Esophagus muscularis mucosa (tissue), 4 donors: ENCODE results near the gene TMEM121. TPM values are rescaled to one million over a fixed set of nuclear protein-coding genes. Genes with fewer than 3 reads are reported as not detected.
A peak's percentile ranks its signal among the peaks of the same experiment; 100 is the strongest.

Experiments
- DNase-seq: peaks from one replicate; pipeline ENCODE4 v3.0.0-alpha.2; 2017; ENCODE audit errors: extremely low spot score
- H3K27ac ChIP-seq, 4 donors: fragments of 200-600 bp; sonication (generic); replicated peaks in 1 of 4; 1 replicate in 3 of 4; 2 replicates in 1 of 4; pipeline ENCODE4 v1.5.1; 2016 to 2019; ENCODE audit warnings: mild to moderate bottlenecking in 1 of 4
- H3K27me3 ChIP-seq, 4 donors: fragments of 200-600 bp; sonication (generic); one replicate each; pipeline versions ENCODE4 v1.5.1 to v1.6.0; 2016 to 2019
- H3K36me3 ChIP-seq, 4 donors: fragments of 200-600 bp; sonication (generic); one replicate each; pipeline ENCODE4 v1.5.1; 2016 to 2019
- H3K4me1 ChIP-seq, 4 donors: fragments of 200-600 bp; sonication (generic); one replicate each; pipeline ENCODE4 v1.5.1; 2016 to 2019
- H3K4me3 ChIP-seq, 4 donors: fragments of 200-600 bp; sonication (generic); 1 replicate in 2 of 4; 2 replicates in 2 of 4; pipeline ENCODE4 v1.5.1; 2016 to 2019; ENCODE audit warnings: mild to moderate bottlenecking in 4 of 4, moderate library complexity in 1 of 4
- H3K9me3 ChIP-seq, 4 donors: fragments of 200-600 bp; sonication (generic); 1 replicate in 3 of 4; 2 replicates in 1 of 4; pipeline ENCODE4 v1.5.1; 2016 to 2019
- CTCF ChIP-seq, 3 experiments: fragments of 200-600 bp in 2 of 3; fragments of 450-650 bp in 1 of 3; sonication (generic) in 2 of 3; IDR thresholded peaks; one replicate each; pipeline ENCODE4 v1.5.1; 2017 to 2019; ENCODE audit warnings: antibody characterized with exemption in 3 of 3, mild to moderate bottlenecking in 2 of 3, moderate library complexity in 1 of 3
- EP300 ChIP-seq: sonication (generic); formaldehyde crosslinking; IDR thresholded peaks from one replicate; pipeline ENCODE4 v1.6.1; 2017; ENCODE audit warnings: antibody characterized with exemption
- POLR2A ChIP-seq: fragments of 450-650 bp; IDR thresholded peaks from one replicate; pipeline ENCODE4 v1.6.1; 2017; ENCODE audit warnings: antibody characterized with exemption, moderate library complexity, mild to moderate bottlenecking, low read depth
- POLR2AphosphoS5 ChIP-seq, 2 donors: sonication (generic); formaldehyde crosslinking; IDR thresholded peaks; one replicate each; pipeline ENCODE4 v1.6.1; 2017; ENCODE audit warnings: antibody characterized with exemption in 2 of 2
- WGBS: methylation state at CpG from one replicate; pipeline ENCODE4 v1.1.5; 2018; 5-methylcytosine and 5-hydroxymethylcytosine counted together
- intact Hi-C: fragments of 100-400 bp; cut with DNase I; formaldehyde crosslinking; loops from one replicate; pipeline ENCODE4 v1.15.1; 2023
- total RNA-seq, 4 donors: library from RNA; depleted of rRNA; stranded (reverse); fragments of >200 nt; gene quantifications; one replicate each; pipeline versions ENCODE4 v1.1.0 to v1.2.1, GENCODE V29; 2016

Gene TMEM121
- total RNA-seq, 4 donors from 2014 or later, result 2.9 to 13.0 (median 5.4) TPM

GRCh38 chr14:105484997-105485393 is 41.4 kb upstream of the TMEM121 start:
- Histone ChIP-seq H3K9me3 (no peaks in the 10 kb centered on the region), H3K27ac (peak overlapping the region; percentile 93 to 99 (median 96)), H3K36me3 (peaks cover 0 to 11% (median 1%) of the 10 kb centered on the region in 4 donors), H3K4me1 (peaks cover 92 to 100% (median 100%) of the 10 kb centered on the region in 4 donors), H3K27me3 (peaks cover 0 to 14% (median 0%) of the 10 kb centered on the region in 4 donors), H3K4me3 (no peak overlapping the region)
- intact Hi-C loops, result loop anchor here (5.0 kb wide), 1 partner anchor 38 kb away; no protein-coding TSS in a partner anchor
- DNase-seq, result no peak
- WGBS, result no CpG with 5 or more reads among the region's 16 CpGs
- no peak for TF ChIP-seq CTCF (IDR thresholded peaks at IDR 0.05)
- no peak for TF ChIP-seq POLR2AphosphoS5 (IDR thresholded peaks at IDR 0.05)
- no peak for TF ChIP-seq POLR2A
- no peak for TF ChIP-seq EP300

- Histone ChIP-seq H3K4me3 (peak overlapping the region; percentile 68 to 75 (median 72)), H3K36me3 (peaks cover 0 to 8% (median 0%) of the 10 kb centered on the region in 4 donors), H3K27me3 (peaks cover 0 to 14% (median 0%) of the 10 kb centered on the region in 4 donors), H3K4me1 (peaks cover 87 to 97% (median 96%) of the 10 kb centered on the region in 4 donors), H3K9me3 (no peaks in the 10 kb centered on the region), H3K27ac (peak overlapping the region; percentile 93 to 99 (median 96))
- DNase-seq, result no peak
- 54% methylated on average over 9 of the region's 12 CpGs for WGBS
- TF ChIP-seq POLR2AphosphoS5 (IDR thresholded peaks at IDR 0.05) (no peak), CTCF (IDR thresholded peaks at IDR 0.05) (peak in 1 of 3 experiments; percentile 30)
- intact Hi-C loops, result loop anchor here (5.0 kb wide), 1 partner anchor 38 kb away; no protein-coding TSS in a partner anchor
Observed at GRCh38 chr14:105485739-105486162, 40.6 kb upstream of the TMEM121 start.

- no peaks in the 10 kb centered on the region for H3K9me3 ChIP-seq
- H3K27me3 ChIP-seq, result peaks cover 0 to 14% (median 0%) of the 10 kb centered on the region in 4 donors
- peaks cover 0 to 8% (median 0%) of the 10 kb centered on the region in 4 donors for H3K36me3 ChIP-seq
- 10% methylated on average over 15 of the region's 56 CpGs for WGBS
- no peak for DNase-seq
- intact Hi-C loops, result loop anchor here (5.0 kb wide), 1 partner anchor 39 kb away; no protein-coding TSS in a partner anchor
- H3K4me3 ChIP-seq, result peak within 1 kb of the TSS; percentile 68 to 75 (median 72)
- peaks cover 82 to 93% (median 92%) of the 10 kb centered on the region in 4 donors for H3K4me1 ChIP-seq
- H3K27ac ChIP-seq, result peak within 1 kb of the TSS; percentile 93 to 99 (median 96)
- TF ChIP-seq POLR2AphosphoS5 (IDR thresholded peaks at IDR 0.05), result no peak
- TF ChIP-seq CTCF (IDR thresholded peaks at IDR 0.05), result no peak
- no peak for TF ChIP-seq EP300
- no peak for TF ChIP-seq POLR2A
Observed at GRCh38 chr14:105486163-105486973, 40.0 kb upstream of the TMEM121 start, which contains the start of gene CRIP1. Gene CRIP1, plus strand, starts transcription at chr14:105486886. Its CDS starts 374 bp downstream, at chr14:105487260.

GRCh38 chr14:105486974-105487448 is 39.4 kb upstream of the TMEM121 start:
- DNase-seq, result no peak
- intact Hi-C loops, result loop anchor here (5.0 kb wide), 1 partner anchor 40 kb away; no protein-coding TSS in a partner anchor
- Histone ChIP-seq H3K27ac (peak overlapping the region; percentile 93 to 99 (median 96)), H3K4me1 (peaks cover 82 to 93% (median 92%) of the 10 kb centered on the region in 4 donors), H3K27me3 (peaks cover 0 to 14% (median 0%) of the 10 kb centered on the region in 4 donors), H3K9me3 (no peaks in the 10 kb centered on the region), H3K4me3 (peak overlapping the region; percentile 68 to 75 (median 72)), H3K36me3 (peaks cover 0 to 8% (median 0%) of the 10 kb centered on the region in 4 donors)
- no CpG with 5 or more reads among the region's 45 CpGs for WGBS
- TF ChIP-seq POLR2AphosphoS5 (IDR thresholded peaks at IDR 0.05), result peak in 1 of 2 donors; percentile 67
- no peak for TF ChIP-seq CTCF (IDR thresholded peaks at IDR 0.05)
